Activated B cell treated with CpG ODN at 0.5 μM for 24 hours (primary cell): ENCODE measurements around the gene OLFML2A. TPM values are rescaled to one million over a fixed set of nuclear protein-coding genes. Genes with fewer than 3 reads are reported as not detected.

Experiments
- ATAC-seq: fragments of 200-7000 bp; cut with Tn5 transposase; one replicate; pipeline ENCODE4 v1.10.0; 2021; ENCODE audit warnings: low read depth, mild to moderate bottlenecking, moderate library complexity
- CTCF ChIA-PET: fragments of 350-600 bp; sonication (Branson Sonifier 250); formaldehyde crosslinking; loops from one replicate; lab custom pipeline; 2021; ENCODE audit warnings: antibody characterized with exemption; lab: Charles Lee
- POLR2A ChIA-PET: fragments of 350-600 bp; sonication (Branson Sonifier 250); formaldehyde crosslinking; loops from one replicate; lab custom pipeline; 2021; ENCODE audit warnings: antibody characterized with exemption; lab: Charles Lee
- DNase-seq: peaks from one replicate; pipeline ENCODE4 v3.0.0; 2022
- H3K27ac Mint-ChIP-seq: one replicate; pipeline ENCODE4 v1.8.0; 2020; ENCODE audit warnings: mixed read lengths
- H3K27me3 Mint-ChIP-seq: one replicate; pipeline ENCODE4 v1.8.0; 2021; ENCODE audit warnings: mixed read lengths
- H3K36me3 Mint-ChIP-seq: one replicate; pipeline ENCODE4 v1.8.0; 2021; ENCODE audit warnings: low read depth, mixed read lengths
- H3K4me1 Mint-ChIP-seq: one replicate; pipeline ENCODE4 v1.8.0; 2021; ENCODE audit warnings: mixed read lengths
- H3K4me3 Mint-ChIP-seq: one replicate; pipeline ENCODE4 v1.8.0; 2020; ENCODE audit warnings: mild to moderate bottlenecking, mixed read lengths
- H3K9me3 Mint-ChIP-seq: one replicate; pipeline ENCODE4 v1.8.0; 2020; ENCODE audit warnings: mixed read lengths
- CTCF ChIP-seq: fragments of 200-600 bp; IDR thresholded peaks from one replicate; pipeline ENCODE4 v1.8.0; 2022; ENCODE audit warnings: antibody characterized with exemption, mild to moderate bottlenecking
- intact Hi-C: fragments of 100-400 bp; cut with micrococcal nuclease; formaldehyde crosslinking; loops from one replicate; pipeline ENCODE4 v1.15.1; 2024
- total RNA-seq: library from RNA; stranded (reverse); gene quantifications from 2 replicates; pipeline ENCODE4 v1.2.3, GENCODE V29; 2022

OLFML2A gene
- total RNA-seq, 1 donor from 2014 or later, result 0.78 TPM

DNA sequence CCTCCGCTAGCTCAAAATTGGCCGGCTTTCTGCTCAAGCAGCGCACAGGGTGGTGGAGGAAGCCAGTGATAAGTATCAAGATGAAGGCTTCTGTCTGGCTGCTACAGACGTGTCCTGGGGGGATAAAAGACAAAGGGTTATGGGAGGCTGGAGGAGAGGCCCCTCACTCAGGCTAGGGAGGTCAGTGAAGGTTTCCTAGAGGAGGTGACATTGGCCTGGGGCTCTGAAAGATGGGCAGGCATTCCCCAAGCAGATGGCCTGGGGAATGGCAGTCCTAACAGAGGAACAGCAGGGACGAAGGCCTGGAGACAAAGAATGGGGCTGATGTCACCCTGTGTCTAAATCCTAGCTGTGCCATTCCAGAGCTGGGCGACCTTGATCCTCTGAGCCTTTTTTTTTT, 32.3 kb downstream of the OLFML2A start:
- no peak for TF ChIP-seq CTCF
- no peak for DNase-seq
- Mint-ChIP-seq H3K9me3 (no peaks in the 10 kb centered on the region), H3K36me3 (no peaks in the 10 kb centered on the region), H3K27me3 (no peaks in the 10 kb centered on the region), H3K27ac (no peak overlapping the region), H3K4me1 (no peaks in the 10 kb centered on the region), H3K4me3 (no peak overlapping the region)
- ChIA-PET POLR2A (no interaction called here), CTCF (no interaction called here)
- intact Hi-C loops, result no loop called here
- ATAC-seq, result no peak

DNA sequence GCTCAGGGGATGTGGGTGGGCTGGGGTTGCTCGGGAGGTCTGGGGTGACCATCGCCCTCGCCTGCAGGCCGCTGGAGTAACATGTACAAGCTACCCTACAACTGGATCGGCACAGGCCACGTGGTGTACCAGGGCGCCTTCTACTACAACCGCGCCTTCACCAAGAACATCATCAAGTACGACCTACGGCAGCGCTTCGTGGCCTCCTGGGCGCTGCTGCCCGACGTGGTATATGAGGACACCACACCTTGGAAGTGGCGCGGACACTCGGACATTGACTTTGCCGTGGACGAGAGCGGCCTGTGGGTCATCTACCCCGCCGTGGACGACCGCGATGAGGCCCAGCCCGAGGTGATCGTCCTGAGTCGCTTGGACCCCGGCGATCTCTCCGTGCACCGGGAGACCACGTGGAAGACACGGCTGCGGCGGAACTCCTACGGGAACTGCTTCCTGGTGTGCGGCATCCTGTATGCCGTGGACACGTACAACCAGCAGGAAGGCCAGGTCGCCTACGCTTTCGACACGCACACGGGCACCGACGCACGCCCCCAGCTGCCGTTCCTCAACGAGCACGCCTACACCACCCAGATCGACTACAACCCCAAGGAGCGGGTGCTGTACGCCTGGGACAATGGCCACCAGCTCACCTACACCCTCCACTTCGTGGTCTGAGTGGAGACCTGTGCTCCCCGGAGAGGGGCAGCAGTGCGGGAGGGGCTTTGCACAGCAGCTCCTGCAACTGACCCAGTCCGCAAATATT, 33.0 kb downstream of the OLFML2A start:
- DNase-seq, result no peak
- H3K9me3 Mint-ChIP-seq, result no peaks in the 10 kb centered on the region
- POLR2A ChIA-PET, result no interaction called here

GRCh38 chr9:124810663-124811355, 33.9 kb downstream of the OLFML2A start:
- Mint-ChIP-seq H3K27me3 (no peaks in the 10 kb centered on the region), H3K9me3 (no peaks in the 10 kb centered on the region), H3K4me1 (no peaks in the 10 kb centered on the region), H3K27ac (no peak overlapping the region), H3K4me3 (no peak overlapping the region), H3K36me3 (no peaks in the 10 kb centered on the region)
- no peak for ATAC-seq
- TF ChIP-seq CTCF, result no peak
- no peak for DNase-seq
- POLR2A ChIA-PET, result no interaction called here
- intact Hi-C loops, result no loop called here
- CTCF ChIA-PET, result no interaction called here

More for the DNA sequence above, 33.0 kb downstream of the OLFML2A start:
- Mint-ChIP-seq H3K4me1 (no peaks in the 10 kb centered on the region), H3K27ac (no peak overlapping the region), H3K27me3 (no peaks in the 10 kb centered on the region), H3K4me3 (no peak overlapping the region), H3K36me3 (no peaks in the 10 kb centered on the region)
- CTCF ChIA-PET, result no interaction called here
- ATAC-seq, result no peak
- no peak for TF ChIP-seq CTCF
- intact Hi-C loops, result no loop called here

DNA sequence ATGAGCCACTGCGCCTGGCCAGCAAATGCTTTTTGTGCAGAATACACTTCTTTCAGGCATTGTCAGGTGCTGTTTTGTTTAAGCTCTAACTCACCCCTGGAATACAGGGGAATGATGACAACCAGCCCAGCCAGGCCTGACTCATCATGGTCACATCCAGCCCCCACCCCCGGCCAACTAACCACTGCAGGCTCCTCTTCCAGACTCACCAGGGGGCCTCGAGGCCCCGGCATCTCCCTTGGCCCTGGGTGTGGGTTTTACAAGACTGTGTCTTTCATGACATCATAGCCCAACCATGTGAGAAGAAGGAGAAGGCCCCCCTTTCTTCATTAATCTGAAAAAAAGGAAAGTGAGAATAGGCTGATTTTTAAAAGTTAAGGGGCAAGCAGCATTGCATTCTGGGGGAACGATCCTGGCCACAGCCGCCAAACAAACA, 35.5 kb downstream of the OLFML2A start:
- CTCF ChIA-PET, result no interaction called here
- Mint-ChIP-seq H3K27me3 (no peaks in the 10 kb centered on the region), H3K9me3 (no peaks in the 10 kb centered on the region), H3K4me3 (no peak overlapping the region), H3K4me1 (no peaks in the 10 kb centered on the region), H3K36me3 (no peaks in the 10 kb centered on the region), H3K27ac (no peak overlapping the region)
- DNase-seq (no peak), ATAC-seq (no peak)
- intact Hi-C loops, result no loop called here
- POLR2A ChIA-PET, result no interaction called here
- TF ChIP-seq CTCF, result no peak

DNA sequence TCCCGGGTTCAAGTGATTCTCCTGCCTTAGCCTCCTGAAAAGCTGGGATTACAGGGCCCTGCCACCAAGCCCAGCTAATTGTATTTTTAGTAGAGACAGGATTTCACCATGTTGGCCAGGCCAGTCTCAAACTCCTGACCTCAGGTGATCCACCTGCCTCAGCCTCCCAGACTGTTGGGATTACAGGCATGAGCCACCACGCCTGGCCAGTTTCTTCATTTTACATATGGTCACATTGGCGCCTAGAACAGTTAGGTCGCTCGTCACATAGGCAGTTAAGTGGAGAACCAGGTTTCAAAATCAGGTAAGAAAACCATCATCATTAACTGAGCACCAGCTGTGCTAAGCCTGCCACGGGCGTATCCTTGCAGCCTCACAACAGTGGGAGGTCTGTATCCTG, 36.1 kb downstream of the OLFML2A start:
- Mint-ChIP-seq H3K27ac (no peak overlapping the region), H3K9me3 (no peaks in the 10 kb centered on the region), H3K4me3 (no peak overlapping the region), H3K36me3 (no peaks in the 10 kb centered on the region), H3K4me1 (no peaks in the 10 kb centered on the region), H3K27me3 (no peaks in the 10 kb centered on the region)
- TF ChIP-seq CTCF, result no peak
- DNase-seq, result no peak
- intact Hi-C loops, result no loop called here
- ChIA-PET POLR2A (interaction anchor here (0.6 kb wide), 1 partner anchor 9 kb away, joined by 6 read pairs; no protein-coding TSS in a partner anchor), CTCF (no interaction called here)
- ATAC-seq, result no peak
